DMS114 treated with DMSO at 0.1 percent for 48 hours (cell line): ENCODE results near the gene LARP4B.

ENCODE experiments used
- DNase-seq: peaks from one replicate; lab custom pipeline; 2025; ENCODE audit not compliant: unreplicated experiment; lab: John Stamatoyannopoulos, UW

The LARP4B gene

DNA sequence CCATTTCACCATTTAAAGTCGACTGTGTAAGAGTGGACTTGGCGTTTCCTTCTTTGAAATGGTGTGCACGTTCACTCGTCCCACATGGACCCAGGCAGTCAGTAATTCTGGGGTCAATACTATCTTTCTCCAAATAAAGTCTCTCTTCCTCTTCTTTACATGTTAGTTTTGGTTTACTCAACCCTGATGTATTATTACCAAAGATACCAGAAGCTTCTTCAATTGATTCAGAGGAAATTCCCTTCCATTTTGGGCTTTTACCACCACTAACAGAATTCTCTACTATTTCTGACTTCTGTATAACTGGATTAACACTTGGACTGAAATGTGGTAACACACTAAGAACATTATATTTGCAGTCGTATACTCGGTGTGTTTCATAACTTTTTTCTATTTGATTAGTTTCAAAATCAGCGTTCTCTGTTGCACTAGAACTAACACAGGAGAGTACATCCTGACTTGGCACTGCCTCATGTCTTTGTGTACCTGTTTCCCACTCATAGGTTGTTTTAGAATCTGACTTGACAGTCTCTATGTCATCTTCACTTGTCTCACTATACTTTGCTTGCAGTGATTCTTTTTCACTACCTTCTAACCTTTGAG lies 60.8 kb downstream of the LARP4B start:
- no peak for DNase-seq

GRCh38 chr10:869171-869570 lies 62.3 kb downstream of the LARP4B start:
- DNase-seq: no peak

- no peak for DNase-seq
These were observed 63.7 kb downstream of the LARP4B start for GRCh38 chr10:867807-868206.

- DNase-seq: no peak
These were observed 64.9 kb downstream of the LARP4B start for GRCh38 chr10:866577-866941.

GRCh38 chr10:865924-866576 lies 65.5 kb downstream of the LARP4B start:
- DNase-seq: no peak

GRCh38 chr10:865257-865656 lies 66.2 kb downstream of the LARP4B start:
- no peak for DNase-seq

DNA sequence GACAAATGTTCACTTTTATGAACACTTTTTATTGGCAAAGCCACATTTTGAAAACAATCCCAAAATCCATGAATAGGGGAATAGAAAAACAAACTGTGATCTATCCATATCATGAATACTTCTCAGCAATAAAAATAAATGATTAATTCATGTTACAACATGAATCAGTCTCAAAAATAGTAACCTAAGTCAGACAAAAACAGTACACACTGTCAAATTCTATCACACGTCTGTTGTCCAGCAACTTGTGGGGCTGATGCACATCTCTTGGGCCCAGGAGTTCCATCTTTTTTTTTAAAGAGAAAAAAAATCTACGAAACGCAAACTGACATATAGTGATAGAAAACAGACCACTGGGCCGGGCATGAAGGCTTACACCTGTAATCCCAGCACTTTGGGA lies 71.0 kb downstream of the LARP4B start:
- no peak for DNase-seq

- no peak for DNase-seq
These were observed 74.9 kb downstream of the LARP4B start for GRCh38 chr10:856416-857157.

GRCh38 chr10:855671-856070 lies 75.8 kb downstream of the LARP4B start:
- no peak for DNase-seq

- DNase-seq: no peak
These were observed 76.4 kb downstream of the LARP4B start for GRCh38 chr10:855079-855478.

DNA sequence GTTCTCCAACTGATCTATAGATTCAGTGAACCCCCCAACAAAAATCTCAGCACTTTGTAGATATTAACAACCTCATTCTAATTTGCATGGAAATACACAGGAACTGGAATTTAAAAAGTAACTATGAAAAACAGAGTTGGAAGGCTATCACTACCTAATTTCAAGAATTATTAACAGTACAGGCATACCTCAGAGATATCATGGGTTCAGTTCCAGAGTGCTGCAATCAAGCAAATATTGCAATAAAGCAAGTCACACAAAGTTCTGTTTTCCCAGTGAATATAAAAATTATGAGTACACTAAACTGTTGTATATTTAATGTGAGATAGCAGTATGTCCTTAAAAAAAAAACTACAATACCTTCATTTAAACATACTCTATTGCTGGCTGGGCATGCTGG lies 78.5 kb downstream of the LARP4B start:
- DNase-seq: no peak

GRCh38 chr10:852386-852785 lies 79.1 kb downstream of the LARP4B start:
- DNase-seq: no peak

DNA sequence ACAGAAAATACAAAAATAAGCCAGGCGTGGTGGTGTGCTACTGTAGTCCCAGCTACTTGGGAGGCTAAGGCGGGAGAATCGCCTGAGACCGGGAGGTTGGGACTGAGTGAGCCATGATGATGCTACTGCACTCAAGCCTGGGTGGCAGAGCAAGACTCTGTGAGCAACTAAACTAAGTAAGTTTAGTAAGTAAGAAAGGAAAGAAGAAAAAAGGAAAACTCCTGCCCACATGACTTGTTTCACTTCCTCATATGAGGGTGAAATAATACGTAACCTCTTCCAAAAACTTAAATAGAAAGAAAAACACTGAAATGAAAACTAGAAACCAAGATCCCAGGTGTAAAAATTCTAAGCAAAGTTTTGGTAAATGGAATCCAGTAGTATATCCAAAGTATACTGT lies 79.6 kb downstream of the LARP4B start:
- no peak for DNase-seq

DNA sequence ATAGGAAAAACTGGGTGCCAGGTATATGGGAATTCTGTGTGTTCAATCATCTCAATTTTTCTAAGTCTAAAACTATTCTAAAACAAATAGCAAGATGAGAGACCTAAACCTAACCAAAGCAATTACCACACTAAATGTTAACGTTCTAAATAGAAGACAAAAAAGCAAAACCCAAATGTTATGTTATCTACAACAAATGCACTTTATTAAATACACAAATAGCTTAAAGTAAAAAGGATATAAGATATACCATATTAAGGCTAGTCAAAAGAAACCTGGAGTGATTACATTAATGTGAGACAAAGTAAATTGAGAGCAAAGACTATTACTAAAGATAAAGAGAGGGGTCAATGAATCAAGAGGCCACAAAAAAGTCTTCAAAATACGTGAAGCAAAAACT lies 81.4 kb downstream of the LARP4B start:
- DNase-seq: no peak

GRCh38 chr10:847868-848267 lies 83.6 kb downstream of the LARP4B start:
- no peak for DNase-seq

DNA sequence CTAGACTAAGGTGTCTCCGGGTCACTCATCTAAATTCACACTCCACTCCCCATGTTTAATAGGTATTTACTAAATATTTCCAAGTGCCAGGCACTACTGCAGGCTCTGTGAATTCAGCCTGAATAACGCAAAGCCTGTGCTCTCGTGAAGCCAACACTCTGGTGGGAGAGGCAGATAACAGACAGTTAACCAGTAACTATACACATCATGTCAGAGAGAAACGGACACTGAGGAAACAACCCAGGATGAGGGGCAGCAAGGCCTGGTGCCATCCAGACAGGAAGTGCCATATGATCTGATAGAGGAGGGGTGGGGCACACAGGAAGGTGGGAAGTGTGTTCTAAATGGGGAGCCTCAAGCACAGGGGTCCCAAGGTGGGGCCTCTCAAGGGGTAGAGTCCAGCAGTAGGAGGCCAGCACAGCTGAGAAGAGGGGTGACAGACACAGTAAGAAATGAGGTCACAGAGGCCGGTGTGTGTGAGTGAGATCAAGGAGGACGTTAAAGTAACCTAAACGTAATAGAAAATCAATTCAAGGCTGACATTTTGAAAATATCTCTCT lies 85.3 kb downstream of the LARP4B start:
- DNase-seq: no peak

GRCh38 chr10:845526-845925 lies 86.0 kb downstream of the LARP4B start:
- no peak for DNase-seq

- no peak for DNase-seq
These were observed 87.0 kb downstream of the LARP4B start for GRCh38 chr10:844552-844951.

DNA sequence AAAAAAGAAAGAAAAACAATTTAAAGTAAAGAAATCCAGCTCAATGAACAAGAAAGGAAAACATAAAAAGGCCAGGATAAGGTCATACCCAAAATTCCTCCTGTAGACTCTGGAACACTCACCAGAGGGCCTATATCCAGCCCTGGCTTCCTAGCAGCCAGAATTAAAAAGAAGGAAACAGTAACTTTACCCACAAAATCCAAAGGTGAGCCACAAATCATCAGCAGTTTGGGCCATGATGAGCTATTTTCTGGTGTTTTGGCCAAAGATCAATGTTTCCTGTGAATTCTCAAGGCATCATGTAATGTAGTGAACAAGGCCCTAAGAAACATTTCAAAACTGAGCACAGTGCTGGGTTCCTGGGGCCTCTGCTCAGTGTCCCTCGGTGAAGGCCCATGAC lies 87.8 kb downstream of the LARP4B start:
- DNase-seq: no peak

DNA sequence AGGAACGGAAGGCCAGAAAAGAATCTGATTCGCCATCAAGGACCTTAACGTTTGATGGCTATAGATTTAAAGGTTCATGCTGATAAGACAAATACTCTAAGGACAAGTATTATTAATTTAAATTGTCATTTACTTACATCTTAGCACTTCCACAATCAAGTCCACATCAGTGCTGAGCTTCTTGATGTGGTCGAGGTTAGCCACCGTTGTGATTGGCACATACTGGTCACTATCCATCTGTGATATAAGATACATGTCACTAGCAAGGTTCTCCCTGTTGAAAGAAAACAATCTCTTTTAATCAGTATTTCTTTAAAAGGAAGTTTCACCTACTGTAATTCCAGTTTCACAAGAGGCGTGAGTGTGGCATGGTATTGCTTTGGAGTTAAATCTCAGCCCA lies 88.7 kb downstream of the LARP4B start:
- no peak for DNase-seq

- no peak for DNase-seq
These were observed 90.0 kb downstream of the LARP4B start for GRCh38 chr10:841535-841934.

DNA sequence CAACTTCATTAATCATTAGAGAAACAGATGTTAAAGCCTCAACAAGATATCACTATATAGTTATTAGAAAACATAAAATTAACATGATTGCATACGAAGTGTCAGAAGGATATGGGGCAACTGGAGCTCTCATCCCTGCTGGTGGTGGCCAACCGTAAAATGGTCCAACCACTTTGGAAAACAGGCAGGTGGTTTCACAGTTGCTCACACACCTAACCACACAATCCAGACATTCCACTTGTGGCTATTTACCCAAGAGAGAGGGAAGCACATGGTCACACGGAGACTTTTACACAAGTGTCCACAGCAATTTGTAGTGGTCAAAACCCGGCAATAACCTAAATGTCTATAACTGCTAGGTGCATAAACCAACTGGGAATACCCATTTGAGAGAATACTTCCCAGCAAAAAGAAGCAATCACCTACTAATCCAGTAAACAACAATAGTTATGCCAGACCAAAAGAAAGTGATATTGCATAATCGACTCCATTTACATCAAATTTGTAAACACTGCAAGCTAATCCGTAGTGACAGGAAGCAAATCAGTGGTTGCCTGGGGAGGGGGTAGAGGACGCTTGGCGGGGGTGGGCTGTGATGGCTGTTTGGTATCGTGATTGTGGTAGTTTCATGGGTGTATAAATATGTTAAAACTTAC lies 91.8 kb downstream of the LARP4B start:
- no peak for DNase-seq
